ENCODE results near the gene MEGF11.

MEGF11 gene

DNA sequence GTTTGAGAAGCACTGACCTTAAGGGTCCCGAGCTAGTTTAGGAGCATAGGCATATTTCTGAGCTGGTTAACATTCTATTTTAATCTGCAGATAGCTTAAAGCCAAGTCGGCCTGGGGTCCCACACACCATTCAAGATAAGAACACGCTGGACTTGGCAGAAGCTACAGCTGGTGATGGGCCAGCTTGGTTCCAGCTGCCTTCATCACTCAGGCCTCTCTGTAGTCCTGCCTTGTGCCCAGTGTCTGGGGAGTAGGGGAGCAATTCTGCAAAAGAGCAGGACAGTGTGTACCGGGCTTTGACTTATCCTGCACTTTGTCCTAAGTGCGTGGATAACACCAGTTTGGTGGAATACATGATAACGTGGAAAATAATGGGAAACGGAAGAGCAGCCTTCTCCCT, 164.5 kb downstream of the MEGF11 start:
- no peak overlapping the region for H3K9ac ChIP-seq (ENCODE audit: low read length in 5 of 5)
- H3K4me1 ChIP-seq (ENCODE audit: control insufficient read depth in 5 of 5, insufficient read depth in 5 of 5, low read length in 5 of 5), result peaks cover 0 to 5% (median 0%) of the 10 kb centered on the region in 5 donors
- no peak overlapping the region for H3K4me3 ChIP-seq (ENCODE audit: low read depth in 1 of 5, low read length in 5 of 5)
- H3K27ac ChIP-seq (ENCODE audit: low read depth, low read length), result no peak overlapping the region
- H3K36me3 ChIP-seq (ENCODE audit: control insufficient read depth in 5 of 5, insufficient read depth in 5 of 5, low read length in 5 of 5), result no peaks in the 10 kb centered on the region
- peaks cover 0 to 12% (median 5%) of the 10 kb centered on the region in 5 donors for H3K9me3 ChIP-seq (ENCODE audit: control insufficient read depth in 5 of 5, low read length in 5 of 5)
- peaks cover 0 to 3% (median 0%) of the 10 kb centered on the region in 5 donors for H3K27me3 ChIP-seq (ENCODE audit: control insufficient read depth in 5 of 5, insufficient read depth in 4 of 5, low read length in 5 of 5)

DNA sequence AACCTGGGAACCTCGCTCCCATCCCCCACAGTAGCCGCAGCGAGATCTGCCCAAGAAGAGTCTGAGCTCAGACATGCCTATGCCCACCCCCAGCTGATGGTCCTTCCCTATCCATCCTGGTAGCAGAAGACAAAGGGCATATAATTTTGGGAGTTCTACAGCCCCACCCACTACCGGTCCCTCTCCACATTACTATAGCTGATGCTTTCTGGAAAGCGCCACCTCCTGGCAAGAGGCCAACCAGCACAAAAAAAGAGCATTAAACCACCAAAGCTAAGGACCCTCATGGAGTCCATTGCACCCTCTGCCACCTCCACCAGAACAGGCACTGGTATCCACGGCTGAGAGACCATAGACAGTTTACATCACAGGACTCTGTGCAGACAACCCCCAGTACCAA, 168.4 kb downstream of the MEGF11 start:
- Histone ChIP-seq H3K27ac (ENCODE audit: low read depth, low read length) (no peak overlapping the region), H3K4me1 (ENCODE audit: control insufficient read depth in 5 of 5, insufficient read depth in 5 of 5, low read length in 5 of 5) (peaks cover 0 to 5% (median 0%) of the 10 kb centered on the region in 5 donors), H3K4me3 (ENCODE audit: low read depth in 1 of 5, low read length in 5 of 5) (no peak overlapping the region), H3K9me3 (ENCODE audit: control insufficient read depth in 5 of 5, low read length in 5 of 5) (peaks cover 0 to 12% (median 8%) of the 10 kb centered on the region in 5 donors), H3K27me3 (ENCODE audit: control insufficient read depth in 5 of 5, insufficient read depth in 4 of 5, low read length in 5 of 5) (peaks cover 0 to 9% (median 3%) of the 10 kb centered on the region in 5 donors), H3K9ac (ENCODE audit: low read length in 5 of 5) (no peak overlapping the region), H3K36me3 (ENCODE audit: control insufficient read depth in 5 of 5, insufficient read depth in 5 of 5, low read length in 5 of 5) (no peaks in the 10 kb centered on the region)

DNA sequence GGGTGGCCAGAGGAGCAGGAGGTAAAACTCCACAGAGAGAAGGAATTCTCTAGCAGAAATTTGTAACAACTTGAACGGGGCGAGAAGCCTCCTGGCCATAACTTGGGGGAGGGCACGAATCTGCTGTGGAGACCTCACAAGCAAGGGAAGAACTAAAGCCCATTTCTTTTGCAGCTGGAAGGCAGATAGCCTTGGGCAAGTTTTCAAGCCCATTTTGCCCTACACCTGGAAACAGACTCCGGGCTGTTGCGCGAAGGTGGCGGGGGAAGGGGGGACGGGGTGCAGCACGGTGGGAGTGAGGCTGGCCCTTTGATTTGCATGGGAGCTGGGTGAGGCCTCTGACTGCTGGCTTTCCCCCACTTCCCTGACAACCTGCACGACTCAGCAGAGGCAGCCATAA, 168.8 kb downstream of the MEGF11 start:
- Histone ChIP-seq H3K36me3 (ENCODE audit: control insufficient read depth in 5 of 5, insufficient read depth in 5 of 5, low read length in 5 of 5) (no peaks in the 10 kb centered on the region), H3K4me1 (ENCODE audit: control insufficient read depth in 5 of 5, insufficient read depth in 5 of 5, low read length in 5 of 5) (peaks cover 0 to 5% (median 0%) of the 10 kb centered on the region in 5 donors), H3K27ac (ENCODE audit: low read depth, low read length) (no peak overlapping the region), H3K9me3 (ENCODE audit: control insufficient read depth in 5 of 5, low read length in 5 of 5) (peaks cover 0 to 12% (median 8%) of the 10 kb centered on the region in 5 donors), H3K27me3 (ENCODE audit: control insufficient read depth in 5 of 5, insufficient read depth in 4 of 5, low read length in 5 of 5) (peaks cover 0 to 12% (median 6%) of the 10 kb centered on the region in 5 donors), H3K4me3 (ENCODE audit: low read depth in 1 of 5, low read length in 5 of 5) (no peak overlapping the region), H3K9ac (ENCODE audit: low read length in 5 of 5) (no peak overlapping the region)

DNA sequence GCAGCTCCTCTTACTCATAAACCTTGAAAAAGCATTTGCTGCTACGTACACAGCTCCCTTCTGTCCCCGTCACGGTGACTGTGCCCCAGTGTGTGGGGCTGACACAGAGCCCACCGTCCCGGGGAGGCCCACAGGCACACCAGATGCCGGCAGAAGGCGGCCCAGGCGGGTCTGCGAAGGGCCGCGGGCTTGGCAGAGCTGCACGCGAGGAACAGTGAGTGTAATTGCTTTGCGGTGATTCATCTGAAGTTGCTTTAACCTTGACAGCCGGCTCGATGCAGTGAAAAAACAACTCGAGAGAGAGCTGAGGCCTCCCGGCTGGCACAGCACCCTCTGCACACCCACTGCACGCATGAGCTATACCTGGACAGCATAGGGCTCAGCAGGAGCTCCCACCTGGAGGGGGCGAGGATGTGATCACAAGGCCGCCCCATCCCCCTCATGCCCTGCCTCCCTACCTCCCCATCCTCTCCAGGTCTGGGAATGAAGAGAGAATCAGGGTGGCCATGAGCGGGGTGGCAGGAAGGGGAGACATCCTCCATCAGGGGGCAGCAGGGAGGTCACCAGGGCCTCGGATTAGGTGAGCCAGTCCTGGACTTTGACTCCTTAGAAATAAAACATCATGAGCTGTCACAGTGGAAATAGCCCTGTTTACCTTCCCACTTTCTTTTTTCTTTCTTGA, 172.7 kb downstream of the MEGF11 start:
- no peak overlapping the region for H3K4me3 ChIP-seq (ENCODE audit: low read depth in 1 of 5, low read length in 5 of 5)

DNA sequence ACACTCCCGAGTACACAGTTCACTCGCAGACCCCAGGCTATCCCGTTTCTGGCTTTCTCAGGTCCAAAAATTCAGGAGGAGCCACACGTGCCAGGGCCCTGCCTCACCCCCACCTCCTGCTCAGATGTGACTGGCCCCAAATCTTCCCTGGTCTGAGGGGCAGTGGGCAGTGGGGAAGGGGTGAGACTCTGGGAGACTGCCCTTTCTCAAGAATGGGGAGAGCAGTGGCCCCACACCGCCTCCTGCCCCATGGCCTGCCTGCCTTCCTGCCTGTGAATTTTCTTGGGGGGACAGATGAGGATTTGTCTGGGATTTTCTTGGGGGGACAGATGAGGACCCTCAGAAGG, 174.6 kb downstream of the MEGF11 start:
- Histone ChIP-seq H3K27ac (ENCODE audit: low read depth, low read length) (no peak overlapping the region), H3K27me3 (ENCODE audit: control insufficient read depth in 5 of 5, insufficient read depth in 4 of 5, low read length in 5 of 5) (peaks cover 7 to 42% (median 33%) of the 10 kb centered on the region in 5 donors), H3K4me1 (ENCODE audit: control insufficient read depth in 5 of 5, insufficient read depth in 5 of 5, low read length in 5 of 5) (no peaks in the 10 kb centered on the region), H3K4me3 (ENCODE audit: low read depth in 1 of 5, low read length in 5 of 5) (no peak overlapping the region), H3K9ac (ENCODE audit: low read length in 5 of 5) (no peak overlapping the region), H3K9me3 (ENCODE audit: control insufficient read depth in 5 of 5, low read length in 5 of 5) (peaks cover 0 to 1% (median 0%) of the 10 kb centered on the region in 5 donors), H3K36me3 (ENCODE audit: control insufficient read depth in 5 of 5, insufficient read depth in 5 of 5, low read length in 5 of 5) (no peaks in the 10 kb centered on the region)

More for the DNA sequence above, 172.7 kb downstream of the MEGF11 start:
- no peaks in the 10 kb centered on the region for H3K4me1 ChIP-seq (ENCODE audit: control insufficient read depth in 5 of 5, insufficient read depth in 5 of 5, low read length in 5 of 5)
- peaks cover 0 to 12% (median 8%) of the 10 kb centered on the region in 5 donors for H3K9me3 ChIP-seq (ENCODE audit: control insufficient read depth in 5 of 5, low read length in 5 of 5)
- H3K36me3 ChIP-seq (ENCODE audit: control insufficient read depth in 5 of 5, insufficient read depth in 5 of 5, low read length in 5 of 5), result no peaks in the 10 kb centered on the region
- H3K9ac ChIP-seq (ENCODE audit: low read length in 5 of 5), result no peak overlapping the region
- peaks cover 7 to 42% (median 30%) of the 10 kb centered on the region in 5 donors for H3K27me3 ChIP-seq (ENCODE audit: control insufficient read depth in 5 of 5, insufficient read depth in 4 of 5, low read length in 5 of 5)
- H3K27ac ChIP-seq (ENCODE audit: low read depth, low read length), result no peak overlapping the region

DNA sequence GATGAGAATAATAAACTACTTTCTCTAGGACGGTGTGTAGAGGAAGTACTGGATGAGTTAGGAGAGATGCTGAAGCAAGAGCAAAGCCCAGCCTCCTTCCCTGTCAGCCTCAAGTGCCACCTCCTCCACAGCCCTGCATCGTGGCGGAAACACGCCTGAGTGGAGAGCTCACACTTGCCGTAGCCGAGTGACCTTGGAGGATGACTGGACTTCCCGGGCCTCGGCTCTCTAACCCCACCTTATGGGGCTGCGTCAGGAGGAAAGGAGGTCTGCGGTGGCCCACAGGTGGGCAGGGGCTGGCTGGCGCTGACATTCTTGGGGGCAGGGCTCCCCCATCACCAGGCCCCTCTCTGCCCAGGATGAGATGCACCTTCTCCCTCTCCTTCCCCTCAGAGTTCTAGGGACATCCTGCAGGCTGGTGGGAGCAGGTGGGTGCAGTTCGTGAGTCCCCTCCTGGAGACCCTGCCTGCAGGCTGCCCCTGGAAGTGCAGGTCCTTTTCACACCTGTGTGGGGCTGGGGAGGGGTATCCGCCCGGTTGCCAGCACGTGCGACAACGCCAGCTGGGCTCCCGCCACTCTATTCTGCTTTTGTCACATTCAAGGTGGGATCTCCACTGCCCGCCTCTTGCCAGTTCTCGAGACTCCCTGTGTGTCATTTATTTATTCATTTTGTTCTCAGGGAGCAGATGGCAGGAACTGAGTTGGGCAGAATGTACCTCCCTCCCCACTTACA, 175.2 kb downstream of the MEGF11 start:
- H3K27ac ChIP-seq (ENCODE audit: low read depth, low read length), result no peak overlapping the region

DNA sequence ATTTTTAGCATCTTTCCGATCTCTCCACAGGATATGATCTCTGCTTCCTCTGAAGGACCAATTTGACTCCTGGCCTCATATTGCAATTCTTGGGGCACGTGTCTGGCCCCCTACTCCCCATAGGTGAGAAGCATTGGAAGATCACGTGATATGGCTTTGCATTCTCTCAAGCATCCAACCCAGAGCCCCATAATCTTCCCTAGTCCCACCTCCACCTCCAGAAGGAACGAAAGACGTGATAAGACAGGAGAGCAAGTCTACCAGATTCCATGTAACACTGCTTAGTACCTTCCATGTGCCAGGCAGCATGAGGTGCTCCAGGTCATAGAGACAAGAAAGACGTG, 176.3 kb downstream of the MEGF11 start:
- H3K27ac ChIP-seq (ENCODE audit: low read depth, low read length), result no peak overlapping the region
- no peak overlapping the region for H3K4me3 ChIP-seq (ENCODE audit: low read depth in 1 of 5, low read length in 5 of 5)
- peaks cover 7 to 46% (median 40%) of the 10 kb centered on the region in 5 donors for H3K27me3 ChIP-seq (ENCODE audit: control insufficient read depth in 5 of 5, insufficient read depth in 4 of 5, low read length in 5 of 5)
- no peaks in the 10 kb centered on the region for H3K4me1 ChIP-seq (ENCODE audit: control insufficient read depth in 5 of 5, insufficient read depth in 5 of 5, low read length in 5 of 5)
- H3K36me3 ChIP-seq (ENCODE audit: control insufficient read depth in 5 of 5, insufficient read depth in 5 of 5, low read length in 5 of 5), result no peaks in the 10 kb centered on the region
- H3K9me3 ChIP-seq (ENCODE audit: control insufficient read depth in 5 of 5, low read length in 5 of 5), result no peaks in the 10 kb centered on the region
- no peak overlapping the region for H3K9ac ChIP-seq (ENCODE audit: low read length in 5 of 5)

More for the DNA sequence above, 175.2 kb downstream of the MEGF11 start:
- Histone ChIP-seq H3K4me1 (ENCODE audit: control insufficient read depth in 5 of 5, insufficient read depth in 5 of 5, low read length in 5 of 5) (no peaks in the 10 kb centered on the region), H3K9me3 (ENCODE audit: control insufficient read depth in 5 of 5, low read length in 5 of 5) (no peaks in the 10 kb centered on the region), H3K36me3 (ENCODE audit: control insufficient read depth in 5 of 5, insufficient read depth in 5 of 5, low read length in 5 of 5) (no peaks in the 10 kb centered on the region), H3K4me3 (ENCODE audit: low read depth in 1 of 5, low read length in 5 of 5) (no peak overlapping the region), H3K9ac (ENCODE audit: low read length in 5 of 5) (no peak overlapping the region), H3K27me3 (ENCODE audit: control insufficient read depth in 5 of 5, insufficient read depth in 4 of 5, low read length in 5 of 5) (peaks cover 7 to 44% (median 37%) of the 10 kb centered on the region in 5 donors)

DNA sequence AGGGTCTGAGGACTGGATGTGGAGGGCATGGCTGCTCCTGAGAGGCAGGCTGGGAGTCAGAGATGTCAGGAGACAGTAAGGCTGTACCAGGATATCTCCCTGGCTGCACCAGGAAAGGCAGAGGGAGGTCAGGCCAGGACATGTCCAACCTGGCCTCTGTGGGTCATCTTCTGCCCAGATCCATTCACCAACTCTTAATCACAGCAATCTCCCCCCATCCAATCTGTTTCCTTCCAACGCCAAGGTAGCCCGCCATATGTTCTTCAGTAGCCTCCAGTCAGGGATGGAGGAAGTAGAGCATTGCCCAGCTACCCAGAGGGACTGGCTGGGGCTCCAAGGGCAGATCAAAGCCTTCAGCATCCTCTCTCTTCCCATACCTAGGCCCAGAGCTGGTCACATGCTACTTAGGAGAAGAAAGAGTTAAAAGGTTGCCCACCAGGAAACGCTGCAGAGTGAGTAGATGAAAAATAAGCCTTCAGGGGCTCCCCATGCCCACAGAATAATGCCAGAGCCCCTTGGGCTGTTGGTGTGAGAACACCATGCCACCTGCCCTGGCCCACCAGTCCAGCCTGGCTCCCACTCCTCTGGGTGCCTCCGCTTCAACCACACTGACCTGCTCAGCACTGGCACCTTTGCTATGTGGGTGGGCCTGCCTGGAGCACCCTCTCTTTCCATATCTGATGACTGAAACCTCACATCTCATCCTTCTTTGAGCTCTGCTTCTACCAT, 176.8 kb downstream of the MEGF11 start:
- no peaks in the 10 kb centered on the region for H3K9me3 ChIP-seq (ENCODE audit: control insufficient read depth in 5 of 5, low read length in 5 of 5)
- no peak overlapping the region for H3K9ac ChIP-seq (ENCODE audit: low read length in 5 of 5)
- H3K27ac ChIP-seq (ENCODE audit: low read depth, low read length), result no peak overlapping the region
- no peaks in the 10 kb centered on the region for H3K4me1 ChIP-seq (ENCODE audit: control insufficient read depth in 5 of 5, insufficient read depth in 5 of 5, low read length in 5 of 5)
- H3K4me3 ChIP-seq (ENCODE audit: low read depth in 1 of 5, low read length in 5 of 5), result no peak overlapping the region
- H3K27me3 ChIP-seq (ENCODE audit: control insufficient read depth in 5 of 5, insufficient read depth in 4 of 5, low read length in 5 of 5), result peaks cover 7 to 46% (median 40%) of the 10 kb centered on the region in 5 donors
- no peaks in the 10 kb centered on the region for H3K36me3 ChIP-seq (ENCODE audit: control insufficient read depth in 5 of 5, insufficient read depth in 5 of 5, low read length in 5 of 5)

DNA sequence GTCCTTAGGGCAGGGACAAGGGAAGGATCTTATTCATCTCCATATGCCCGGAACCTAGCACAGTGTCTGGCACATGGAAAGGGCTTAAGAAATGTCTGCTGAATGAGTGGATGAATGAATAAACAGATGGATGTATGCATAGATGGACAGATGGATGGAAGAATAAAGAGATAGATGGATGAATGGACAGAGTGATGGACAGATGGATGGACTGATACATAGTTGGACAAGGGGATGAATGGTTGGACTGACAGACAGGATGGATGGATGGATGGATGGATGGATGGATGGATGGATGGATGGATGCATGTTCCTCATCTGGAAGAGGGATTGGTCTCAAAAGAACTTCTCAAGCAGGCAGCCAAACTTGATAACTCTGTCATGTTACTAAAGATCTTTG, 177.6 kb downstream of the MEGF11 start:
- Histone ChIP-seq H3K27ac (ENCODE audit: low read depth, low read length) (no peak overlapping the region), H3K4me3 (ENCODE audit: low read depth in 1 of 5, low read length in 5 of 5) (no peak overlapping the region), H3K9ac (ENCODE audit: low read length in 5 of 5) (no peak overlapping the region), H3K27me3 (ENCODE audit: control insufficient read depth in 5 of 5, insufficient read depth in 4 of 5, low read length in 5 of 5) (peaks cover 7 to 51% (median 40%) of the 10 kb centered on the region in 5 donors), H3K9me3 (ENCODE audit: control insufficient read depth in 5 of 5, low read length in 5 of 5) (no peaks in the 10 kb centered on the region), H3K36me3 (ENCODE audit: control insufficient read depth in 5 of 5, insufficient read depth in 5 of 5, low read length in 5 of 5) (no peaks in the 10 kb centered on the region), H3K4me1 (ENCODE audit: control insufficient read depth in 5 of 5, insufficient read depth in 5 of 5, low read length in 5 of 5) (no peaks in the 10 kb centered on the region)

Measured in subcutaneous abdominal adipose tissue (tissue), 5 donors.